Iris pigment epithelial cell (primary cell): ENCODE data around the gene PCCA.
"Not testable (repeated sequence)": the region's sequence is repeated elsewhere in the genome, so short reads cannot be mapped to it uniquely, and the experiment has no call there.

Source experiments
- DNase-seq: peaks from one replicate; pipeline ENCODE4 v3.0.0-alpha.2; 2011; ENCODE audit warnings: low read depth

The PCCA gene

GRCh38 chr13:100240109-100240779, 151.4 kb downstream of the PCCA start:
- DNase-seq: no peak

- no peak for DNase-seq
These were observed 155.5 kb downstream of the PCCA start for GRCh38 chr13:100244431-100244830.

GRCh38 chr13:100245104-100245503, 156.2 kb downstream of the PCCA start:
- no peak for DNase-seq

GRCh38 chr13:100247937-100248336, 159.0 kb downstream of the PCCA start:
- DNase-seq: no peak

- no peak for DNase-seq
These were observed 165.1 kb downstream of the PCCA start for GRCh38 chr13:100254002-100254401.

GRCh38 chr13:100262404-100262803, 173.5 kb downstream of the PCCA start:
- DNase-seq: no peak

GRCh38 chr13:100266026-100266425, 177.1 kb downstream of the PCCA start:
- DNase-seq: no peak

GRCh38 chr13:100269837-100270236, 180.9 kb downstream of the PCCA start:
- peak; percentile 85 for DNase-seq

GRCh38 chr13:100273138-100273537, 184.2 kb downstream of the PCCA start:
- DNase-seq: no peak

GRCh38 chr13:100273552-100273951, 184.7 kb downstream of the PCCA start:
- no peak for DNase-seq

- peak; percentile 62 for DNase-seq
These were observed 186.1 kb downstream of the PCCA start for GRCh38 chr13:100274942-100275506.

GRCh38 chr13:100275746-100276145, 186.9 kb downstream of the PCCA start:
- no peak for DNase-seq

- peak; percentile 29 for DNase-seq
These were observed 191.8 kb downstream of the PCCA start for GRCh38 chr13:100280681-100281080.

GRCh38 chr13:100282306-100282705, 193.4 kb downstream of the PCCA start:
- not testable (repeated sequence) for DNase-seq

- DNase-seq: peak; percentile 24
These were observed 201.4 kb downstream of the PCCA start for GRCh38 chr13:100290165-100290801.

GRCh38 chr13:100291624-100292023, 202.7 kb downstream of the PCCA start:
- no peak for DNase-seq

GRCh38 chr13:100297413-100297812, 208.5 kb downstream of the PCCA start:
- no peak for DNase-seq

- no peak for DNase-seq
These were observed 209.3 kb downstream of the PCCA start for GRCh38 chr13:100298116-100298681.

GRCh38 chr13:100298691-100299090, 209.8 kb downstream of the PCCA start:
- DNase-seq: peak; percentile 11

GRCh38 chr13:100300243-100300642, 211.3 kb downstream of the PCCA start:
- no peak for DNase-seq

GRCh38 chr13:100300708-100301107, 211.8 kb downstream of the PCCA start:
- no peak for DNase-seq

- DNase-seq: peak; percentile 11
These were observed 212.5 kb downstream of the PCCA start for GRCh38 chr13:100301418-100301817.

GRCh38 chr13:100302391-100302790, 213.5 kb downstream of the PCCA start:
- DNase-seq: no peak
